Spleen (tissue), 11 donors: ENCODE measurements around the gene FCHO1. TPM values are rescaled to one million over a fixed set of nuclear protein-coding genes. Genes with fewer than 3 reads are reported as not detected.
"Not testable (repeated sequence)": the region's sequence is repeated elsewhere in the genome, so short reads cannot be mapped to it uniquely, and the experiment has no call there.

Source experiments
- DNase-seq: peaks from one replicate; pipeline ENCODE4 v3.0.0-alpha.2; 2020
- H3K27ac ChIP-seq, 8 donors: fragments of 200-600 bp; sonication (generic) in 7 of 8; 1 replicate in 4 of 8; 2 replicates in 4 of 8; pipeline versions ENCODE4 v1.5.0 to v1.8.0; 2016 to 2021; ENCODE audit warnings: inconsistent platforms in 4 of 8, mild to moderate bottlenecking in 4 of 8, moderate library complexity in 1 of 8
- H3K27me3 ChIP-seq, 7 donors: fragments of 200-600 bp; sonication (generic) in 6 of 7; replicated peaks in 1 of 7; 1 replicate in 4 of 7; 2 replicates in 3 of 7; pipeline versions ENCODE4 v1.5.0 to v1.8.0; 2016 to 2021; ENCODE audit warnings: inconsistent platforms in 3 of 7, mild to moderate bottlenecking in 1 of 7
- H3K36me3 ChIP-seq, 6 donors: fragments of 200-600 bp; sonication (generic) in 5 of 6; 1 replicate in 4 of 6; 2 replicates in 2 of 6; pipeline versions ENCODE4 v1.5.0 to v1.8.0; 2016 to 2021; ENCODE audit warnings: inconsistent platforms in 2 of 6
- H3K4me1 ChIP-seq, 6 donors: fragments of 200-600 bp; sonication (generic) in 5 of 6; 1 replicate in 3 of 6; 2 replicates in 3 of 6; pipeline versions ENCODE4 v1.5.0 to v1.8.0; 2016 to 2021; ENCODE audit warnings: inconsistent platforms in 3 of 6
- H3K4me3 ChIP-seq, 8 donors: fragments of 200-600 bp; sonication (generic) in 7 of 8; 1 replicate in 4 of 8; 2 replicates in 4 of 8; pipeline versions ENCODE4 v1.5.0 to v1.8.0; 2016 to 2021; ENCODE audit warnings: inconsistent platforms in 4 of 8, mild to moderate bottlenecking in 4 of 8, moderate library complexity in 2 of 8
- H3K9me3 ChIP-seq, 8 donors: fragments of 200-600 bp; sonication (generic) in 7 of 8; 1 replicate in 4 of 8; 2 replicates in 4 of 8; pipeline versions ENCODE4 v1.5.0 to v1.8.0; 2016 to 2021; ENCODE audit warnings: inconsistent platforms in 4 of 8
- POLR2A ChIP-seq, 3 donors: fragments of 450-650 bp; IDR thresholded peaks; one replicate each; pipeline ENCODE4 v1.5.1; 2017; ENCODE audit warnings: antibody characterized with exemption in 3 of 3, mild to moderate bottlenecking in 1 of 3
- POLR2AphosphoS5 ChIP-seq, 3 donors: sonication (generic); formaldehyde crosslinking; IDR thresholded peaks; one replicate each; pipeline ENCODE4 v1.5.1; 2017; ENCODE audit warnings: antibody characterized with exemption in 3 of 3
- WGBS, 5 donors: extraction: QIAGEN DNeasy Blood & Tissue Kit in 3 of 5; methylation state at CpG; one replicate each; pipeline versions ENCODE4 v1.1.5 to v1.1.7; 2013 to 2018; 5-methylcytosine and 5-hydroxymethylcytosine counted together
- intact Hi-C: fragments of 100-400 bp; cut with DNase I; formaldehyde crosslinking; loops from one replicate; pipeline ENCODE4 v1.15.0; 2023; ENCODE audit warnings: low total_unique reads
- polyA plus RNA-seq, 3 donors: library from polyadenylated mRNA; stranded (reverse); fragments of 200-250 nt; gene quantifications; one replicate each; pipeline ENCODE4 v1.2.1, GENCODE V29; 2013
- total RNA-seq, 7 donors: library from RNA; depleted of rRNA in 3 of 7; stranded (reverse); fragments of >200 nt in 3 of 7; fragmentation: NEBNext Ultra II Directional in 4 of 7; extraction: Animal tissue kit (Norgen Biotek cat#: 25700) in 4 of 7; gene quantifications; one replicate each; pipeline versions ENCODE4 v1.1.0 to v1.2.1, GENCODE V29; 2016 to 2021
- TF ChIP-seq, protein P1 (sequence below), 11 experiments: fragments of 200-600 bp in 7 of 11; fragments of 450-650 bp in 4 of 11; sonication (generic) in 4 of 11; IDR thresholded peaks in 8 of 11; conservative IDR thresholded peaks in 3 of 11; 1 replicate in 7 of 11; 2 replicates in 4 of 11; pipeline versions ENCODE4 v1.4.0 to v1.8.0; 2016 to 2021; ENCODE audit warnings: antibody characterized with exemption in 11 of 11, inconsistent platforms in 4 of 11, mild to moderate bottlenecking in 1 of 11
- donor health status: healthy with polysubstance abuse.
- donor health status: DM: no; HTN: no; CAD: no; lungs with moderate emphysema.
- donor health status: DM: no; HTN: no; CAD: no.
- donor health status: Bipolar disorder and iron deficiency.
- donor health status: healthy.
- donor health status: DM: no; HTN: no; CAD: no.
- donor health status: DM: yes; HTN: yes; CAD: no.

FCHO1 gene
- total and polyA plus RNA-seq, 10 donors = 11.3 to 48.3 (median 25.2) TPM

DNA sequence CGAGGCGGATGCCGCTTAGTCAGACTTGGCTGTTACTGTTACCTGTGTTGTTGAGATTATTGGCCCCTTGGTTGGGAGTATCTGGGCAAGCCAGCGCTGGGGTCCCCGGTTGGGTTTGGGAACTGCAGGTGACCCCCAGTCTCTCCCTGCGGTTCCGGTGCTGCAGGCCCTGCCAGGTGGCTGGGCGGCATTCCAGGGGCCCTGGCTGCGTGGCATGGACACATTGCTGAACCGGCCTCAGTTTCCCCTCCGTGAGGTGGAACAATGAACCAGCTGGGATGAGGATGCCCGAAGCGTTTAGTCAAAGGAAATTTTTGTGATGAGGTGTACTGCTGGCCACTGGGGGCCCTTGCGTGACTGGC is 44.2 kb downstream of the FCHO1 start:
- 41 to 56% (median 48%) methylated on average over 8 to 14 of the region's 14 CpGs for WGBS, 5 donors
- Histone ChIP-seq H3K27ac (no peak overlapping the region), H3K36me3 (no peaks in the 10 kb centered on the region), H3K4me1 (peaks cover 0 to 47% (median 28%) of the 10 kb centered on the region in 6 donors), H3K27me3 (peaks cover 3 to 53% (median 25%) of the 10 kb centered on the region in 7 donors), H3K4me3 (peak overlapping the region in 1 of 8 donors; percentile 60), H3K9me3 (no peaks in the 10 kb centered on the region)
- TF ChIP-seq POLR2A (IDR thresholded peaks at IDR 0.05) = no peak
- DNase-seq = no peak
- intact Hi-C loops = no loop called here

DNA sequence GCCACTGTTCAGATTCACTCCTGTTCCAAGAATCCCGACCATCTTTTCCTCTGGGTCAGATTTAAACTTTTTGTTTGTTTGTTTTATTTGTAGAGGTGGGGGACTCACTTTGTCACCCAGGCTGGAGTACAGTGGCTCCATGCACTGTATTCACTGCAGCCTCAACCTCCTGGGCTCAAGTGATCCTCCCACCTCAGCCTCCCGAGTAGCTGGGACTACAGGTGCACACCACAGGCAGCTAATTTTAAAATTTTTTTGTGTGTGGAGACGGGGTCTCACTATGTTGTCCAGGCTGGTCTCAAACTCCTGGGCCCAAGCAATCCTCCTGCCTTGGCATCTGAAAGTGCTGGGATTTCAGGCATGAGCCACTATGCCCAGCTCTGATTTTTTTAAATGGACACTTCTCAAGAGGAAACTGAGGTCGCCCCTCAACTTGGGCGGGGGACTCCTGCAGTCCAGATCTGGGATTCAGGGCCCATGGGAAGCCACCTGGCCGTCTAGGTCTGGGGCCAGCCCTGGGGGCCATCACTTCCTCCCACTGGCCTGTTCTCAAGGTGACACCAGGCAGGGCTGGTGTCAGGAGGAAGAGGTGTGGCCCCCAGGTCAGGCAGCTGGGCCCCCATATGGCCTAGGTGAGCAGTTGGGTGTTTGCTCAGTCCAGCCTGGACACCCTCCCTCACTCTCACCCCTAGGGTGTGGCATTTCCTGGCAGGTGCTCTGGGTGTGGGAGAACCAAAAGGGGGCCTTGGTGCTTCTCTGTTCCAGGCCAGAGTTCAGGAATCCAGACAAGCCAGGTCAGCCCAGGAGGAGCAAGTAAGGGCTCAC is 44.9 kb downstream of the FCHO1 start:
- H3K4me3 ChIP-seq = no peak overlapping the region
- TF ChIP-seq, protein P1, sequence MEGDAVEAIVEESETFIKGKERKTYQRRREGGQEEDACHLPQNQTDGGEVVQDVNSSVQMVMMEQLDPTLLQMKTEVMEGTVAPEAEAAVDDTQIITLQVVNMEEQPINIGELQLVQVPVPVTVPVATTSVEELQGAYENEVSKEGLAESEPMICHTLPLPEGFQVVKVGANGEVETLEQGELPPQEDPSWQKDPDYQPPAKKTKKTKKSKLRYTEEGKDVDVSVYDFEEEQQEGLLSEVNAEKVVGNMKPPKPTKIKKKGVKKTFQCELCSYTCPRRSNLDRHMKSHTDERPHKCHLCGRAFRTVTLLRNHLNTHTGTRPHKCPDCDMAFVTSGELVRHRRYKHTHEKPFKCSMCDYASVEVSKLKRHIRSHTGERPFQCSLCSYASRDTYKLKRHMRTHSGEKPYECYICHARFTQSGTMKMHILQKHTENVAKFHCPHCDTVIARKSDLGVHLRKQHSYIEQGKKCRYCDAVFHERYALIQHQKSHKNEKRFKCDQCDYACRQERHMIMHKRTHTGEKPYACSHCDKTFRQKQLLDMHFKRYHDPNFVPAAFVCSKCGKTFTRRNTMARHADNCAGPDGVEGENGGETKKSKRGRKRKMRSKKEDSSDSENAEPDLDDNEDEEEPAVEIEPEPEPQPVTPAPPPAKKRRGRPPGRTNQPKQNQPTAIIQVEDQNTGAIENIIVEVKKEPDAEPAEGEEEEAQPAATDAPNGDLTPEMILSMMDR (IDR thresholded peaks at IDR 0.05 in 8 of 11, conservative IDR thresholded peaks at IDR 0.05 in 3 of 11) = no peak
- no peak for TF ChIP-seq POLR2A (IDR thresholded peaks at IDR 0.05)
- no peak for TF ChIP-seq POLR2AphosphoS5 (IDR thresholded peaks at IDR 0.05)
- no peaks in the 10 kb centered on the region for H3K36me3 ChIP-seq
- 55 to 67% (median 61%) methylated on average over 6 of the region's 6 CpGs for WGBS, 5 donors
- H3K27me3 ChIP-seq = peaks cover 3 to 53% (median 25%) of the 10 kb centered on the region in 7 donors
- DNase-seq = no peak
- H3K27ac ChIP-seq = no peak overlapping the region
- peaks cover 0 to 41% (median 24%) of the 10 kb centered on the region in 6 donors for H3K4me1 ChIP-seq
- H3K9me3 ChIP-seq = no peaks in the 10 kb centered on the region
- intact Hi-C loops = no loop called here

DNA sequence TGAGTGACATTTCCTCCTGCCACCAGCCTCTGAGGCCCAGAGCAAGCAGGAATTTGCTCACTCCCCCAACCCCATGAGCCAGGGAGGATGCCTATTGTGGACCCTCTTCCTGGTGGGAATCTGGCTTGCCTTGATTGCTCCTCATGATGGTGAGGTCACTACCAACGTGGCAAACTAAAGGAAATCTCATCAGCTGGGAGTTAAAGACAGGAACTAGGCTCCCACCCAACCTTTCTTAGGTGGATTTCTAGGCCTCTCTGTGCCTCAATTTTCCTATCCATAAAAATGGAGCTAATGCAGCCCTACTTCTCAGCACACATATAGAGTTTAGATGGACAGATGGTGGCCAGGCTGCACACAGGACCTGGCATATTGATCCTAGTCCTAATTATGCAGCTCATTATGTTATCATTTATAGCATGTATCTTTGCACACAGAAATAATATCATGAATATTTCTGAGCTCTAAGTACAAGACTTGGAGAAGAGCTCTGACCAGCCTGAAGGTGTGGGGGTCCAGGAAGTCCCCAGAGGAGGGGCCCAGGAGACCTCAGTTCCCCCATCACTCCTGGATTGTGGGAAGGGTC is 45.7 kb downstream of the FCHO1 start:
- Histone ChIP-seq H3K36me3 (no peaks in the 10 kb centered on the region), H3K4me3 (no peak overlapping the region), H3K9me3 (no peaks in the 10 kb centered on the region), H3K27me3 (peaks cover 3 to 53% (median 25%) of the 10 kb centered on the region in 7 donors), H3K27ac (no peak overlapping the region), H3K4me1 (peaks cover 0 to 34% (median 18%) of the 10 kb centered on the region in 6 donors)
- DNase-seq = no peak
- TF ChIP-seq, protein P1 (IDR thresholded peaks at IDR 0.05 in 8 of 11, conservative IDR thresholded peaks at IDR 0.05 in 3 of 11) = no peak
- TF ChIP-seq POLR2AphosphoS5 (IDR thresholded peaks at IDR 0.05) (no peak), POLR2A (IDR thresholded peaks at IDR 0.05) (no peak)
- 40 to 54% (median 47%) methylated on average over 1 of the region's 1 CpG for WGBS, 5 donors
- intact Hi-C loops = no loop called here

DNA sequence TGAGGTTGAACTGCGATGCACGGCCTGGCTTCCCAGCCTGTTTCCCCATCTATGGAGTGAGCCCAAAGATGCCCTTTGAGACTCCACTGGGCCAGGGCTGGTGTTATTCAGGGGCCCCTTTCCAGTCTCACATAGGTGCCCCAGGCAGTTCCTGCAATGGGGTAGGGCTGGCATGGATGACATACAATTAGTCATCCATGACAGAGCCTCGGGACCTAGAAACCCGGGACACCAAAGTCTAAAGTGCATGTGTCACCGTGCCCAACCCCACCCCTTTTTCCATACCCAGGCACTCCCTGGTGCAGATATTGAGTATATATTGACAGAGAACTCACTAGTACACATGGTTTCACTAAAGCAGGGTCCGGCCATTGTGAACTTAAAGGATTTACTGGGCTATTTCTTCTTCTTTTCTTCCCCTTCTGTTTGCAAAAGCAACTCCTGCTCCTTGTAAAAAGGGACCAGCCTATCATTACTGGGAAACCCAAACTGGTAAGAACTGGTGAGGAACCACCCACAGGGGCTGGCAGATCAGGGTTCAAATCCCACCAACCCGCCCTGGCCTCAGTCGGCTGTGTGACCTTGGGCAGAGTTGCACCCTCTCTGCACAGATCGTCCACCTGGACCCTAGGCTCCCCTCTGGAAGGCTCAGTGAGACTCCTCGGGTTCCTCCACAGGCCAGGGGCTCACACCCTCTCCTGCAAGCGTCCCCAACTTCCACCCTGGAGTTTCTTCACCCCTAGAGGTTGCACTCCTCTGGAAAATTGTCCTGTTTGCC is 46.3 kb downstream of the FCHO1 start:
- H3K27me3 ChIP-seq = peaks cover 3 to 53% (median 25%) of the 10 kb centered on the region in 7 donors
- 71 to 76% (median 72%) methylated on average over 10 to 11 of the region's 11 CpGs for WGBS, 5 donors

DNA sequence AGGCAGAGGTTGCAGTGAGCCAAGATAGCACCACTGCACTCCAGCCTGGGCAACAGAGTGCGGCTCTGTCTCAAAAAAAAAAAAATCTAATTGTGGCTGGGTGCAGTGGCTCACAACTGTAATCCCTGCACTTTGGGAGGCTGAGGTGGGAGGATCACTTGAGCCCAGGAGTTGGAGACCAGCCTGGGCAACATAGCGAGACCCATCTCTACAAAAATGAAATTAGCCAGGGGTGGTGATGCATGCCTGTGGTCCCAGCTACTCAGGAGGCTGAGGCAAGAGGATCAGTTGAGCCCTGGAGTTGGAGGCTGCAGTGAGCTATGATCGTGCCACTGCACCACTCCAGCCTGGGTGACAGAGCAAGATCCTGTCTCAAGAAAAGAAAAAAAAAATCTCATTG is 47.3 kb downstream of the FCHO1 start:
- H3K36me3 ChIP-seq, H3K9me3 ChIP-seq, H3K27ac ChIP-seq, intact Hi-C loops, H3K4me3 ChIP-seq, DNase-seq: not testable (repeated sequence)
- 82 to 92% (median 84%) methylated on average over 3 of the region's 3 CpGs for WGBS, 5 donors
- H3K27me3 ChIP-seq = peaks cover 3 to 45% (median 25%) of the 10 kb centered on the region in 7 donors
- peaks cover 0 to 41% (median 27%) of the 10 kb centered on the region in 6 donors for H3K4me1 ChIP-seq

More for the DNA sequence above, 46.3 kb downstream of the FCHO1 start:
- intact Hi-C loops = no loop called here
- TF ChIP-seq POLR2AphosphoS5 (IDR thresholded peaks at IDR 0.05) = no peak
- TF ChIP-seq, protein P1 (IDR thresholded peaks at IDR 0.05 in 8 of 11, conservative IDR thresholded peaks at IDR 0.05 in 3 of 11) = no peak
- TF ChIP-seq POLR2A (IDR thresholded peaks at IDR 0.05) = no peak
- Histone ChIP-seq H3K27ac (no peak overlapping the region), H3K4me3 (no peak overlapping the region), H3K36me3 (no peaks in the 10 kb centered on the region), H3K4me1 (peaks cover 0 to 33% (median 18%) of the 10 kb centered on the region in 6 donors), H3K9me3 (no peaks in the 10 kb centered on the region)
- DNase-seq = no peak
